ENCODE data around the gene SLC6A16.

Gene SLC6A16

DNA sequence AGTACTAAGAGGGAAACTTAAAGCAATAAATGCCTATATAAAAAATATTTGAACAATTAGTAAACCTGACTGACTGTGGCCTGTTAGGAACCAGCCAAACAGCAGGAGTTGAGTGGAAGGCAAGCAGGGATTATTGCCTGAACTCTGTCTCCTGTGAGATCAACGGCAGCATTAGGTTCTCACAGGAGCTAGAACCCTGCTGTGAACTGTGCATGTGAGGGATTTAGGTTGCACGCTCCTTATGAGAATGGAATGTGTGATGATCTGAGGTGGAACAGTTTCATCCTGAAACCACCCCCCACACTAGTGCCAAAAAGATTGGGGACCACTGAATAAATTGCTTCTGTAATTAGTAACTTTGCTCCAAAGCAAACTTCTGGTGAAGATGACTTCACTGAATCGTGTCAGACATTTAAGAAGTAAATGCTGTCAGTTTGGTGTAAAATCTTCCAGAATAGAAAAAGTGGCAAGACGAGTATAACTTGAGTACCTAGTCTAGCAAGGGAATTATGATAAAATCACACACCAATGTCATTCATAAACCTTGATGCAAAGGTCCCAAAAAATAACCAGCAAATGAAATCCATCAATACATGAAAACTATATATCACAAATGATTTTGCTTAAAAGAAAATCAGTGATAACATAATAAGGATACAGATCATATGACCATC lies 53.8 kb downstream of the SLC6A16 start:
- DNase-seq (ENCODE audit: low read depth in 2 of 2) = no peak

DNA sequence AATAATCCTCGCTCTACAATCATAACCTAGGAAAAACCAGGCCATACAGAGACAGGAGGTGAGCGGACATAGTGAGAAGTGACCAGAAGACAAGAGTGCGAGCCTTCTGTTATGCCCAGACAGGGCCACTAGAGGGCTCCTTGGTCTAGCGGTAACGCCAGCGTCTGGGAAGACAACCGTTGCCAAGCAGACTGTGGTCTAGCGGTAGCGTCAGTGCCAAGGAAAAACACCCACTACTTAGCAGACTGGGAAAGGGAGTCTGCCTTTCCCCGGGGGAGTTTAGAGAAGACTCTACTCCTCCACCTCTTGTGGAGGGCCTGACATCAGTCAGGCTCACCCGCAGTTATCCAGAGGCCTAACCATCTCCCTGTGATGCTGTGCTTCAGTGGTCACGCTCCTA lies 58.6 kb downstream of the SLC6A16 start:
- peak; percentile 10 to 30 for DNase-seq (ENCODE audit: low read depth in 2 of 2)

DNA sequence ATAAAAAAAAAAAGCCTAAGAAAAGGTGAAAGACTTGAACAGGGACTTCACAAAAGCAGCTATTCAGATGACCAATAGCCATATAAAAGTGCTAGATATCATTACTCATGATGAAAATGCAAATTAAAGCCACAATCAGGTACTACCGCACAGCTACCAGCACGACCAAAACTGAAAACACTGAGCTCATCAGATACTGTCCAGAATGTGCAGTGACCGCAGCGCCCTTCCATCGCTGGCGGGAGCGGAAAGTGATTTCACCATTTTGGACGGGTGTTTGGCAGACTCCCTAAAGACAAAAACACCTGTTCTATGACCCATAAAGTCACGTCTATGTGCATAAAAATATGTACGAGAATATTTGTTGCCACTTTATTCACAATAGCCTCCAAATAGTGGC lies 60.7 kb downstream of the SLC6A16 start:
- DNase-seq (ENCODE audit: low read depth in 2 of 2) = no peak

DNA sequence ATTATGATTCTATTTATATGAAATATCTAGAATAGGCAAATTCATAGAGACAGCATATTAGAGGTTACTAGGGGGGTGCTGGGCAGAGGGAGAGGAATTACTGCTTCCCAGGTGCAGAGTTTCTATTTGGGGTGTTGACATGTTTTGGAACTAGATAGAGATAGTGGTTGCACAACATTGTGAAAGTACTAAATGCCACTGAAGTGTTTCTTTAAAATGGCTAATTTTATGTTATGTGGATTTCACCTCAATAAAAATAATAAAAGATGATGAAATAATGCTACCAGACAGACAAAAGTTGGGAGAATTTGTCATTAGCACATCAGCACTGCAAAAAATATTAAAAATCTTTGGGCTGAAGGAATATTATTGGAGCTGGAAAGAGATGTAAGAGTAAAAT lies 63.4 kb downstream of the SLC6A16 start:
- no peak for DNase-seq (ENCODE audit: low read depth in 2 of 2)

DNA sequence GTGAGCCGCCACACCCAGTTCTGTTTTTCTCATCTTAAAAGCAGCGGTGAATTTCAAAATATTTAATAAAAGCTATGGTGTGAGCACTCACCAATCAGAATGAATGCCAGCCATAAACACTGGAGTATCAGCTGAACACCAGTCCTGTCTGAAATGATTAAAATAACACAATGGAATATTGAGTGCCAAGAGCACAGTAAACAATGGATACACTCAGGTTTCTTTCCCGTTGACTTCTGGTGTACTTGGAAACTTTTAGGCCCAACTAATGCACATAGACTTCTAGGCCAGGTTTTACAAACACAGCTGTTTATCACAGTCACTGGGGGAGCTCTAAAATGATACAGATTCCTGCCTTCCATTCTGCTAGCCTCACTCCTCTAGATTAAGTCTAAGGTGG lies 68.3 kb downstream of the SLC6A16 start:
- no peak for DNase-seq (ENCODE audit: low read depth in 2 of 2)

DNA sequence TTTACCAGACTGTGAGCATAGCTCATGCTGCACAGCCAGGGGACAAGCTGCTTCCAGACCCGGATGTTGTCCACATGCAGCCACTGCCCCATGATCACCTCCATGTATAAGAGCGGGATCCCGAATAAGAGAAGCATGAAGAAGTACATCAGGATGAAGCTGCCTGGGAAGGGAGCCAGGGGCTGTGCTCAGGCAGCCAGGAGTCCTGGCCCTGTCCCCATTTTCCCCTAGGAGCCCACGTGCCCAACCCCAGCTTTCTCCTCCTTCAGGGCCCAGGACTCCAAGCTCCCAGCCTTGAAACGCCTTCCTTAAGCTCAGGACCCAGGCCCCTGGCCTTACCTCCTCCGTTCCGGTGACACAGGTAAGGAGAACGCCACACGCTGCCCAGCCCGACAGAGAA lies 69.3 kb downstream of the SLC6A16 start:
- DNase-seq (ENCODE audit: low read depth in 2 of 2) = no peak

DNA sequence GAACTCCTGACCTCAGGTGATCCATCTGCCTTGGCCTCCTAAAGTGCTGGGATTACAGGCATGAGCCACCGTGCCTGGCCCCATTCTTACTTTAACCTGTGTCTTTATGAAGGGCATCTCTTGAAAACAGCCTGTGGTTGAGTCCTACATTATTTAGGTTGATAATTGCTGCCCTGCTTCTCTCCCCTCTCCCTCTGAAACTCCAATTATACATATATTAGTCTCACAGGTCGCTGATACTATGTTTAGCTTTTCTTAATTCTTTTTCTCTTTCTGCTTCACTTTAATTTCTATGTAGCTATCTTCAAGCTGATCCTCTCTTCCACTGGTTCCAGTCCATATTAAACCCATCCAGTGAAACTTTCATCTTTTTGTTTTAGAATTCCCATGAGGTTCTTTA lies 75.1 kb downstream of the SLC6A16 start:
- DNase-seq (ENCODE audit: low read depth in 2 of 2) = no peak

DNA sequence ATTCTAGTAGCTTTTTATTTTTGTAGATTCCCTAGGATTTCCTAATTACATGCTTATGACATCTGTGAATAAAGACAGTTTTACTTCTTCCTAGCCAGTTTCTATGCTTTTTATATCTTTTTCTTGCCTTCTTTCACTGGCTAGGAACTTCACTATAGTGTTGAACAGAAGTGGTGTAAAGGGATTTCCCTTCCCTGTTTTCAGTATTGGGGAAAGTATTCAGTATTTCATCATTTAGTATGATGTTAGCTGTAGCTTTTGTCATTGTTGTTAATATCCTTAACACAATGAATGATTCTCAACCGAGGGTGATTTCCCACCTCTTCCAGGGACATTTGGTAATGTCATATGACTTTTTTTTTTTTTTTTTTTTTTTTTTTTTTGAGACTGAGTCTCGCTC lies 77.3 kb downstream of the SLC6A16 start:
- DNase-seq (ENCODE audit: low read depth in 2 of 2) = no peak

DNA sequence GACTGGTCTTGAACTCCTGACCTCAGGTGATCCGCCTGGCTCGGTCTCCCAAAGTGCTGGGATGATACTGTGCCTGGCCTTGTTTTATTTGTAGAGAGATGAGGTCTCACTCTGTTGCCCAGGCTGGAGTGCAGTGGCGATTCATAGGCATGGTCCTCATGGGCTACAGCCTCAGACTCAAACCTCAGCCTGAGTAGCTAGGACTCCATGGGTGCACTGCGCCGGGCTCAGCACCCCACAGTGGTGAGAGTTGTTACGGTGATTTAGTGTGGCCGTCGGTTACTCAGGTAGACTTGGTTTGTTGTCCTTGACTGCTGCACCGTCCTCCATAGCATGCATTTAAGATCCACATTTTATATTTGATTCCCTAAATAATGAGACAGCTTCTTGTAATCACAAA lies 80.7 kb downstream of the SLC6A16 start:
- DNase-seq (ENCODE audit: low read depth in 2 of 2) = no peak

DNA sequence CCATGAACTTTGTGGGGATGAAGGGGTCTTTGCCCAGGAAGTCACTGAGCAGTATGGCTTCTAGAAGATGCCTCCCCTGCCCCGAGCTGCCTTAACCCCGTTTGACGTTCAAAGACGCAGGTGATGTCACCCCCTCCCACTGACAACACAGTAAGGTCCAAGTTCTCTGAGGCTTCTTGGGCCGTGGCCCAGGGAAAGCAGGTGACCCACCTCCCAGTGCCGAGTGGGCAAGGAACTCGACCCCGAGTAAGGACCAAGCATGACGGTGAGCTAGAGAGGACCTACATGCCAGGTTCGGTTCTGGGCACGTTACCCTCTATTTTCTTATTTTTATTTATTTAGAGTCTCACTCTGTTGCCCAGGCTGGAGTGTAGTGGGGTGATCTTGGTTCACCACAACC lies 81.3 kb downstream of the SLC6A16 start:
- DNase-seq (ENCODE audit: low read depth in 2 of 2) = no peak

DNA sequence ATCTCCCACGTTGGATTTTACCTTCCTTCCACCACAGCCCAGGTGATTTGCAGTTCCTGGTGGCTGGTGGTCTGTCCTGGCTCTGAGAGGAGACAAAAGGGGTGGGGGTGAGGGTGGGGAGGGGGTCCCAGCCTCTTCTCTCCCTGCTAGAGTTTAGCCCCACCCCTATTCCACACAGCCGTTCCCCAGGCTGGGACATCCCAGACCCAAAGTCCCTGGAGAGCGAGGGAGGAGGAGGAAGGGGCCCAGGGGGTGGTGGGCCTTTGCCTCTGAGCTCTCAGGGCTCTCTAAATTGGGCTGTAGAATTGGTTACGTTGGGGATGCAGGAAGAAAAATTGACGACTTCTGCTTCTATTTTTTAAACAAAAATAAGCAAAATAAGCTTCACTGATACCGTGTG lies 81.9 kb downstream of the SLC6A16 start:
- DNase-seq (ENCODE audit: low read depth in 2 of 2) = no peak

DNA sequence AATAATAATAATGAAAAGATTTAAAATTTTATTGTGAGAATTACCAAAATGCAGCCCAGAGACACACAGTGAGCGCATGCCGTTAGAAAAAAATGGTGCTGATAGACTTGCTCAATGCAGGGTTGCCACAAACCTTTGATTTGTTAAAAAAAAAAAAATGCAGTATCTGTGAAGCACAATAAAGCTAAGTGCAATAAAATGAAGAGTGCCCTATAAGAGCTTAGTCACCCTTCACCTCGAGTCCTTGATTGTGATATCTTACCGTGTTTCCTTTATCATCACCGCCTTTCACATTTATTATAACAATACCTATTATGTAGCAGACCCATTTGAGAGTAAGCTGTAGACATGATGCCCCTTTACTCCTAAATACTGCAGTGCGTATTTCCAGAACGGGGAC lies 83.2 kb downstream of the SLC6A16 start:
- no peak for DNase-seq (ENCODE audit: low read depth in 2 of 2)
